IMR-90 (cell line): ENCODE results near the gene CEP72. TPM values are rescaled to one million over a fixed set of nuclear protein-coding genes. Genes with fewer than 3 reads are reported as not detected.

Experiments used
- ATAC-seq: fragments of 200-7000 bp; cut with Tn5 transposase; 2 replicates; pipeline ENCODE4 v1.9.1; 2020; ENCODE audit warnings: low read depth, mild to moderate bottlenecking, moderate library complexity
- BruUV-seq: library from RNA; stranded (reverse); fragments of 400-500 nt; replicated peaks from 2 replicates; lab custom pipeline; 2021; lab: Mats Ljungman, UMichigan
- CTCF ChIA-PET: fragments of 300-600 bp; formaldehyde crosslinking; extraction: SDS; loops from one replicate; lab custom pipeline; 2021; ENCODE audit warnings: antibody characterized with exemption; lab: Yijun Ruan, JAX
- POLR2A ChIA-PET: fragments of 300-600 bp; sonication (Branson Sonifier 250); formaldehyde crosslinking; loops from one replicate; lab custom pipeline; 2022; ENCODE audit warnings: antibody characterized with exemption; ENCODE audit not compliant: unreplicated experiment; lab: Charles Lee
- DNase-seq: peaks from one replicate; pipeline ENCODE4 v3.0.0; 2013
- H2AFZ ChIP-seq: replicated peaks from 2 replicates; pipeline ENCODE3; 2013; ENCODE audit warnings: low read length, mild to moderate bottlenecking; ENCODE audit not compliant: poor library complexity
- H2AK5ac ChIP-seq: 2 replicates; pipeline ENCODE4 v1.6.1; 2013; ENCODE audit warnings: low read depth, low read length, inconsistent platforms
- H2AK9ac ChIP-seq: replicated peaks from 2 replicates; pipeline ENCODE3; 2013; ENCODE audit warnings: mild to moderate bottlenecking, low read depth, low read length, moderate library complexity; ENCODE audit not compliant: poor library complexity
- H2BK120ac ChIP-seq: 2 replicates; pipeline ENCODE4 v1.6.1; 2013; ENCODE audit warnings: low read depth, low read length, inconsistent platforms
- H2BK15ac ChIP-seq: 3 replicates; pipeline ENCODE4 v1.6.1; 2013; ENCODE audit warnings: low read depth, low read length, inconsistent platforms
- H2BK20ac ChIP-seq: 2 replicates; pipeline ENCODE4 v1.6.1; 2013; ENCODE audit warnings: low read depth, mild to moderate bottlenecking, inconsistent platforms, low read length, moderate library complexity
- H2BK5ac ChIP-seq: 2 replicates; pipeline ENCODE4 v1.6.1; 2013; ENCODE audit warnings: mild to moderate bottlenecking, low read depth, low read length, inconsistent platforms; ENCODE audit not compliant: poor library complexity, severe bottlenecking
- H3K14ac ChIP-seq: replicated peaks from 2 replicates; pipeline ENCODE4 v1.6.1; 2013; ENCODE audit warnings: low read depth, low read length, inconsistent platforms
- H3K18ac ChIP-seq: 2 replicates; pipeline ENCODE4 v1.6.1; 2013; ENCODE audit warnings: low read depth, low read length, control low read depth
- H3K23ac ChIP-seq: 2 replicates; pipeline ENCODE4 v1.6.1; 2013; ENCODE audit warnings: low read depth, low read length, inconsistent platforms
- H3K27ac ChIP-seq: 2 replicates; pipeline ENCODE4 v1.5.1; 2013; ENCODE audit warnings: mild to moderate bottlenecking, control low read depth, low read length; ENCODE audit not compliant: insufficient read depth
- H3K27me3 ChIP-seq: 2 replicates; pipeline ENCODE4 v1.6.1; 2013; ENCODE audit warnings: low read length; ENCODE audit not compliant: control insufficient read depth, insufficient read depth
- H3K36me3 ChIP-seq: 2 replicates; pipeline ENCODE4 v1.6.1; 2013; ENCODE audit warnings: low read length, mixed read lengths; ENCODE audit not compliant: control insufficient read depth, insufficient read depth
- H3K4ac ChIP-seq: 2 replicates; pipeline ENCODE4 v1.6.1; 2013; ENCODE audit warnings: low read depth, low read length, inconsistent platforms
- H3K4me1 ChIP-seq: 2 replicates; pipeline ENCODE4 v1.6.1; 2013; ENCODE audit warnings: low read length, mixed read lengths; ENCODE audit not compliant: control insufficient read depth, insufficient read depth
- H3K4me2 ChIP-seq: 2 replicates; pipeline ENCODE4 v1.6.1; 2013; ENCODE audit warnings: low read depth, mild to moderate bottlenecking, control low read depth, low read length, moderate library complexity
- H3K4me3 ChIP-seq: 2 replicates; pipeline ENCODE4 v1.5.1; 2013; ENCODE audit warnings: low read depth, mild to moderate bottlenecking, control low read depth, low read length, moderate library complexity; ENCODE audit not compliant: insufficient read depth
- H3K56ac ChIP-seq: 2 replicates; pipeline ENCODE4 v1.6.1; 2013; ENCODE audit warnings: low read length, inconsistent platforms; ENCODE audit not compliant: insufficient read depth; ENCODE audit errors: extremely low read depth
- H3K79me1 ChIP-seq, 2 experiments: 2 replicates each; pipeline ENCODE4 v1.6.1; 2013; ENCODE audit warnings: low read length in 2 of 2, inconsistent platforms in 1 of 2, low read depth in 1 of 2
- H3K9ac ChIP-seq: 2 replicates; pipeline ENCODE4 v1.6.1; 2013; ENCODE audit warnings: low read depth, low read length, control low read depth
- H3K9me1 ChIP-seq: 2 replicates; pipeline ENCODE4 v1.6.1; 2013; ENCODE audit warnings: low read length, inconsistent platforms; ENCODE audit not compliant: insufficient read depth
- H3K9me3 ChIP-seq: 2 replicates; pipeline ENCODE4 v1.6.1; 2013; ENCODE audit warnings: low read length; ENCODE audit not compliant: control insufficient read depth, insufficient read depth
- H4K20me1 ChIP-seq: 2 replicates; pipeline ENCODE4 v1.6.1; 2013; ENCODE audit warnings: low read length, inconsistent platforms; ENCODE audit not compliant: insufficient read depth
- H4K5ac ChIP-seq: 2 replicates; pipeline ENCODE4 v1.6.1; 2013; ENCODE audit warnings: mild to moderate bottlenecking, low read depth, low read length, control low read depth
- H4K8ac ChIP-seq, 2 experiments: 2 replicates each; pipeline ENCODE4 v1.6.1; 2013; ENCODE audit warnings: low read depth in 2 of 2, low read length in 2 of 2, control low read depth in 1 of 2, inconsistent platforms in 1 of 2
- H4K91ac ChIP-seq: 2 replicates; pipeline ENCODE4 v1.6.1; 2013; ENCODE audit warnings: low read depth, low read length, inconsistent platforms; ENCODE audit not compliant: insufficient read depth
- BHLHE40 ChIP-seq: fragments of 150-350 bp; IDR thresholded peaks from 2 replicates; pipeline ENCODE4 v1.6.1; 2016; ENCODE audit warnings: mild to moderate bottlenecking, low read depth, low read length
- CEBPB ChIP-seq: IDR thresholded peaks from 2 replicates; pipeline ENCODE4 v1.6.1; 2012; ENCODE audit warnings: low read depth, low read length, improper control_type of control experiment
- ELK1 ChIP-seq: fragments of 150-350 bp; IDR thresholded peaks from 2 replicates; pipeline ENCODE4 v1.6.1; 2016; ENCODE audit warnings: low read depth, mild to moderate bottlenecking, low read length, moderate library complexity, borderline replicate concordance
- FOS ChIP-seq: fragments of 150-350 bp; IDR thresholded peaks from 2 replicates; pipeline ENCODE4 v1.6.1; 2016; ENCODE audit warnings: low read depth, low read length
- MAFK ChIP-seq: IDR thresholded peaks from 2 replicates; pipeline ENCODE4 v1.6.1; 2012; ENCODE audit warnings: low read depth, low read length, improper control_type of control experiment
- NFE2L2 ChIP-seq: fragments of 150-350 bp; IDR thresholded peaks from 2 replicates; pipeline ENCODE4 v1.6.1; 2016; ENCODE audit warnings: low read depth, mild to moderate bottlenecking, low read length
- RAD21 ChIP-seq: IDR thresholded peaks from 2 replicates; pipeline ENCODE4 v1.6.1; 2012; ENCODE audit warnings: low read length, improper control_type of control experiment
- RCOR1 ChIP-seq: IDR thresholded peaks from 2 replicates; pipeline ENCODE4 v1.6.1; 2012; ENCODE audit warnings: mild to moderate bottlenecking, low read length, improper control_type of control experiment; ENCODE audit not compliant: insufficient replicate concordance
- RFX5 ChIP-seq: IDR thresholded peaks from 2 replicates; pipeline ENCODE4 v1.8.0; 2012; ENCODE audit warnings: low read depth, mild to moderate bottlenecking, low read length, moderate library complexity
- USF2 ChIP-seq: fragments of 150-350 bp; IDR thresholded peaks from 2 replicates; pipeline ENCODE4 v1.6.1; 2017; ENCODE audit warnings: mild to moderate bottlenecking, antibody characterized with exemption, low read length, low read depth
- WGBS, 2 experiments: methylation state at CpG; one replicate each; pipeline versions ENCODE4 v1.1.5 to v1.1.7; 2013; ENCODE audit warnings: missing lambda C conversion rate in 2 of 2; ENCODE audit not compliant: insufficient read length in 1 of 2; ENCODE audit errors: extremely low coverage in 2 of 2; 5-methylcytosine and 5-hydroxymethylcytosine counted together
- dilution Hi-C: fragments of 300-500 bp; cut with HindIII; formaldehyde crosslinking; loops from one replicate; pipeline ENCODE4 v1.14.3; 2018; ENCODE audit warnings: low sequenced_read_pairs; ENCODE audit not compliant: unreplicated experiment
- in situ Hi-C: fragments of 300-500 bp; cut with MboI; formaldehyde crosslinking; loops from 3 replicates; pipeline ENCODE4 v1.14.3; 2019; ENCODE audit warnings: low sequenced_read_pairs, inconsistent platforms, mixed read lengths
- intact Hi-C: fragments of 100-400 bp; cut with micrococcal nuclease; formaldehyde crosslinking; loops from 2 replicates; pipeline ENCODE4 v1.10.0; 2022
- polyA plus RNA-seq, 3 experiments: library from polyadenylated mRNA; depleted of rRNA; stranded (reverse); fragments of >200 nt; gene quantifications; 2 replicates each; pipeline ENCODE4 v1.2.3, GENCODE V29; 2012; ENCODE audit warnings: low replicate concordance in 1 of 3
- total RNA-seq: library from RNA; depleted of rRNA; stranded (reverse); fragments of >200 nt; gene quantifications from 2 replicates; pipeline ENCODE4 v1.2.3, GENCODE V29; 2012

Gene CEP72
- total and polyA plus RNA-seq, 2 of the 4 experiments (the other 2 are of a cell fraction), result 2.9 to 4.3 TPM

GRCh38 chr5:593511-593910, 18.6 kb upstream of the CEP72 start:
- Histone ChIP-seq H2BK120ac (no peak overlapping the region), H3K9me1 (no peaks in the 10 kb centered on the region), H2AK5ac (no peak overlapping the region), H3K4me3 (no peak overlapping the region), H2BK15ac (no peak overlapping the region), H3K23ac (no peak overlapping the region), H3K79me1 (no peaks in the 10 kb centered on the region), H4K8ac (no peak overlapping the region), H2BK20ac (no peak overlapping the region), H2AFZ (no peak overlapping the region), H3K27me3 (peaks cover 34% of the 10 kb centered on the region), H3K14ac (no peak overlapping the region), H3K4ac (no peak overlapping the region), H4K20me1 (no peaks in the 10 kb centered on the region), H3K18ac (no peak overlapping the region), H3K56ac (no peak overlapping the region), H3K9me3 (no peaks in the 10 kb centered on the region), H3K9ac (no peak overlapping the region), H3K27ac (no peak overlapping the region), H3K4me1 (no peaks in the 10 kb centered on the region), H2AK9ac (no peak overlapping the region), H4K91ac (no peak overlapping the region), H4K5ac (no peak overlapping the region), H3K36me3 (no peaks in the 10 kb centered on the region), H3K4me2 (no peak overlapping the region), H2BK5ac (no peak overlapping the region)
- CTCF ChIA-PET, result no interaction called here
- intact Hi-C loops, result no loop called here
- BruUV-seq, result no TSS peak
- POLR2A ChIA-PET, result no interaction called here
- 79% methylated on average over 4 of the region's 8 CpGs; no CpG with 5 or more reads in 1 of the 2 experiments for WGBS, 2 experiments
- ATAC-seq, result no peak
- dilution Hi-C loops, result no loop called here
- in situ Hi-C loops, result no loop called here
- TF ChIP-seq CEBPB (no peak), BHLHE40 (no peak), NFE2L2 (no peak), RFX5 (no peak), RCOR1 (no peak), ELK1 (no peak), USF2 (no peak), RAD21 (no peak), FOS (no peak), MAFK (no peak)
- no peak for DNase-seq
